HuH-7 (cell line): ENCODE data around the gene SCRT2.
A peak's percentile ranks its signal among the peaks of the same experiment; 100 is the strongest.
"Not testable (repeated sequence)": the region's sequence is repeated elsewhere in the genome, so short reads cannot be mapped to it uniquely, and the experiment has no call there.

Experiments used
- DNase-seq: peaks from one replicate; pipeline ENCODE4 v3.0.0; 2011; ENCODE audit warnings: low spot score

The SCRT2 gene

DNA sequence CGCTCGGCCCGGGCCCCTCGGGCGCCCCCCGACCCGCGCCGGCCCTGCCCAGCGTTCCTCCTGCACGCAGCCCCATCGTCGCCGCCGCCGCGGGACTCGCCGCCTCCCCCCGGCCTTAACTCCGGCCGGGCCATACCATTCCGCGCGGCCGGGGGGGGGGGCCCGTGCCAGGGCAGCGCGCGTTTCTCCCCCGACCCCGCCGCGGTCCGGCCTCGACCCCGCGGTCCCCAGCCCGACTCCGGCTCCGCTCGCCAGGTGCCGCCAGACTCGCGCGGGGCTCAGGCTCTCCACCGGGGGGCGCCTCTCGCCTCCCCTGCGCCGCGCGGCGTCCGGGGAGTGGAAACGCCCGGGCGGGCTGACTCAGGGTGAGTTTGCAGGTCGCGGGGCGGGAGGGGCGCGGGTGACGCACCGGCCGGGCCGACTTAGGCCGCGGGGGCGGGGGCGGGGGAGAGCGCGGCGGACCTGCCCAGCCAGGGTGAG, 22.5 kb downstream of the SCRT2 start, which contains the start of gene SRXN1:
SRXN1 (minus strand) TSS at position 91 of the 480 bp plus-strand sequence; CDS start at position 76, 15 bp downstream.
- DNase-seq: peak; percentile 94

DNA sequence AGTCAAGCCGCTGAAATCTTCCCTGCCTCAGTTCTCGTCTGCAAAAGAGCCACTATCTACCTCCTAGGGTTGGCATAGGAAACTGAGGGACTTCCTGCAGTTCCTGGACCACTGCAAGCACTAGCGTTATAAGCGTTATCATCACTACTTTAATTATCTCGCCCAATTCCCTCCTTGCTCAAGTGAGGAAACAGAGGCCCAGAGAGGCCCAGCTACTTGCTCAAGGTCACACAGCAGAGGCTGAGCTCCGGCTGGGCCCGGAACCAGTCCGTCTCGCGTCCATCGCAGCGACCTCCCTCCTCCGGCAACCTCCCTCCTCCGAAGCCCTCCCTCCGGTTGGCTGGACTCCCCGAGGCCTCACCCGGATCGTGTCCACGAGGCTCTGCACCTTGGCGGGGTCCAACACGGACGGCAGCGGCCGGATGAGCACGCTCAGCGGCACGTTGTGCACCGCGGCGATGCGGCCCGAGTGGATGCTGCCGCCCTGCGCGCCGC, 22.9 kb downstream of the SCRT2 start:
- no peak for DNase-seq

DNA sequence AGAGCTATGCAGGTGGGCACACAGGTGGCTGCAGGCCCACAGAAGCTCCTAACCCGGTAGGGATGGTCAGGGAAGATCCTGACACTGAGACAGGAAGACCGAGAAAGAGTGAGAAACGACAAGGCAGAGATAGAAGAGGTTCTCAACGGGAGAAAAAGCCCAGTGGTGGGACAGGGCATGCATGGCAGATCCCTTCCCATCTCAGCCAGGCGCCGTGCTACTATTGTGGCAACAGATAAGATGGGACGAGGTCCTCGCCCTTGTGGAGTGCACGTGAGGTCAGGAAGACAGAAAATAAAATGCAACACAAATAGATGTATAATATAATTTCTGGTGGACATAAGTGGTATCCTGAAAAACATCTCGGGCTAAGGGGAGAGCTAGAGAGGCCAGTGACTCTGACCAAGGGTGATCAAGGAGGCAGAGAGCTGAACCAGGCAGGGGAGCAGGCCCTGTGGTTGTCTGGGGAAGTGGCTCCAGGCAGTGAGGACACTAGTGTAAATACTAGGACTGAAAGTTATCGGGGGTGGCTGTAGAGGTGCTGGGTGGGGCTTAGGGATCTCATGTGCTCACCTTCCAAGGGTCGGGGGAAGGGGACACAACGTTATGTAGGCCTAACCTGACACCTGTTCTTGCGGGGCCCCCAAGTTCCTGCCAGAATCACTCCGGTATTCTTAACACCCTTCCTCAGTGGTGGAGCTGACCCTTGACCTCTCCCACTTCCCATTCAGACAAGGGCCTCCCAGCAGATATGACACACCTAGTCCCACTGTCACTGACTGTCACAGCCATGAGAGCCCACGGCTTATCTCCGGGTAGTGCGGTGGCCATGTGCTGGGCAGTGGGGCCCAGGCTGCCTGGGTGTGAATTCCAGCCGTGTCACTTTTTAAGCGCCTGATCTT, 23.6 kb downstream of the SCRT2 start:
- peak; percentile 54 for DNase-seq

DNA sequence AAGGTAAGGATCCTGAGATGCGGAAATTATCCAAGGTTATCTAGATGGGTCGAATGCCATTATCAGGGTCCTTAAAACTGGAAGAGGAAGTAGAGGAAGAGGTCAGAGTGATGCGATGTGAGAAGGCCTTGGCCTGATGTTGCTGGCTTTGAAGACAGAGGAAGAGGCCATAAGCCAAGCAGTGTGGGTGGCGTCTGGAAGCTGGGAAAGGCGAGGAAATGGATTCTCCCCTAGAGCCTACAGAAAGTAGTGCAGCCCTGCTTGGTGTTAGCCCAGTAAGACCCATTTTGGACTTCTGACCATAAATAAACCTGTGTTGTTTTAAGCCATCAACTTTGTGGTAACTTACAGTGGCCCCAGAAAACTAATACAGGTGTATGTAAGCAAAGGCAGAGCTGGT, 24.6 kb downstream of the SCRT2 start:
- DNase-seq: no peak

DNA sequence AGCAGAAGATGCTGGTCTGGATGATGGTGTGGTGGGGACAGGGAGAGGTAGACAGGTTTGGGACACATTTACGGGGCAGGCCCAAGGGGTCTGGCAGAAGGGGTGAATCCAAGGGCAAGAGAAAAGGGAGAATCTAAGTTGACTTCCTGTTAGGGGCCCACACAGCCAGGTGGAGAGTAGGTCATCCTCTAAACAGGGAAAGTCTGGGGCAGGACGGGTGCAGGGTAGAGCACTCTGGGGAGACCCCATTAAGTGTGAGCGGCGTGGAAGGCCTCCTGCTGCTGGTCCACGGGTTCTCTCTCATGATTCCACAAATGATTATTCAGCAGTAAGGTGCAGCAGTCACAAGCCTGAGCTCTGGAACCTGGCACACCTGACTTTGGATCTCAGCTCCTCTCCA, 25.3 kb downstream of the SCRT2 start:
- no peak for DNase-seq

DNA sequence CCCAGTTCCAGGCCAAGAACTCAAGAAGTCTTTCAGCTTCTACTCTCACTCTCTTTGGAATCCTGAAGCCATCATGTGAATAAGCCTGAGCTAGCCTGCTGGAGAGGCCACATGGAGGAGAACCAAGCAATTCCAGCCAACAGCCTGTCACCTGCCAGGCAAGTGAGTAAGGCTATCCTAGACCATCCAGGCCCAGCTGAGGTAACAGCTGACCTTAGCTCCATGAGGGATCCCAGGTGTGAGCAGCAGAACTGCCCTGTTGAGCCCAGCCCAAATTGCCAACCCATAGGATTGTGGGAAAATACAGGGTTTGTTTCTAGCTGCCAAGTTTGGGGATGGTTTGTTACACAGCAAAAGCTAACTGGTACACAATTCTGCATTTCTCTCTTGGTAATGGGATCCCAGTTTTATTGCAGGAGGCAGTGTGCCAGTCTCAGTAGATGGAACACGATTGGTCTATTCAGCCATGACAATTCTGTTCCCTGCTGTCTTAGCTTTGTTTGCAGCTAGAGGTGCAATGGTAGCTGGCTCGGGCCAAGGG, 28.1 kb downstream of the SCRT2 start:
- DNase-seq: no peak

DNA sequence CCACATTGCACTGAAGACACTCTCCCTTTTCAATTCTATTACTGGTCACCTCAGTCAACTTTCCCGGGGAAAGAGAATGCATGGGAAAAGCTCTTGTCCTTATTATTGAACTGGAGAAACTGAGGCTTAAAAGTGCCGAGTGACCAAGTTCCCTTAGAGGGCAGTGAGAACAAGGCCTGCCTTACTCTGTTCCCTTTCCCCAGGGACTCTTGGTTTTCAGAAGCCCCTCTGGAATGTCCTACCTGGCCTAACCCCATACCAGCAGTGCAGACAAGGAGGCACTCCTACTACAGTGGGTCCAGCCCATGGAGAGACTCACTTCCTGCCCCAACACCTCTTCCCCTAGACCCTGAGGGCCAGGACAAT, 28.8 kb downstream of the SCRT2 start:
- no peak for DNase-seq

DNA sequence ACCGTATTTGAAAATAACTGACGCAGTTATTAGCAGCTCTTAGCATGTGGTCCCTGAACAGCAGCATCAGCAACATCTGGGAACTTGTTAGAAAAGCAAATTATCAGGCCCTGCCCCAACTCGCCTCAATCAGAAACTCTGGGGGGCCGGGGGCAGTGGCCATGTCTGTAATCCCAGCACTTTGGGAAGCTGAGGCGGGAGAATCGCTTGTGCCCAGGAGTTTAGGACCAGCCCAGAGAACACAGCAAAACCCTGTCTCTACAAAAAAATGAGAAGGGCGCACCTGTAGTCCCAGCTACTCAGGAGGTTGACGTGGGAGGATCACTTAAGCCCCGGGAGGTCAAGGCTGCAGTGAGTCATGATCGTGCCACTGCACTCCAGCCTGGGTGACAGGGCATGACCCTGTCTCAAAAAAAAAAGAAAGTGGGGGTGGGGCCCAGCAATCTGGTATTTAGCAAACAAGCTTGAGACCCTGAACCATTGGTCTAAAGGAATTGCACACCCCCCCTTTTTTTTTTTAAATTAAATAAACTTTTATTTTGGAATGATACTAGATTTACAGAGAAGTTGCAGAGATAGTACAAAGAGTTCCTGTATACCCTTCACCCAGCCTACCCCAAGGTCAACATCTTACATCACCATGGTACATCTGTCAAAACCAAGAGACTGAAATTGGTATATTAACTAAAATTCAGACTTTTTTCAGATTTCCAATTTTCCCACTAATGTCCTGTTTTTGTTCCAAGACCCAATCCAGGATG, 29.3 kb downstream of the SCRT2 start:
- no peak for DNase-seq

DNA sequence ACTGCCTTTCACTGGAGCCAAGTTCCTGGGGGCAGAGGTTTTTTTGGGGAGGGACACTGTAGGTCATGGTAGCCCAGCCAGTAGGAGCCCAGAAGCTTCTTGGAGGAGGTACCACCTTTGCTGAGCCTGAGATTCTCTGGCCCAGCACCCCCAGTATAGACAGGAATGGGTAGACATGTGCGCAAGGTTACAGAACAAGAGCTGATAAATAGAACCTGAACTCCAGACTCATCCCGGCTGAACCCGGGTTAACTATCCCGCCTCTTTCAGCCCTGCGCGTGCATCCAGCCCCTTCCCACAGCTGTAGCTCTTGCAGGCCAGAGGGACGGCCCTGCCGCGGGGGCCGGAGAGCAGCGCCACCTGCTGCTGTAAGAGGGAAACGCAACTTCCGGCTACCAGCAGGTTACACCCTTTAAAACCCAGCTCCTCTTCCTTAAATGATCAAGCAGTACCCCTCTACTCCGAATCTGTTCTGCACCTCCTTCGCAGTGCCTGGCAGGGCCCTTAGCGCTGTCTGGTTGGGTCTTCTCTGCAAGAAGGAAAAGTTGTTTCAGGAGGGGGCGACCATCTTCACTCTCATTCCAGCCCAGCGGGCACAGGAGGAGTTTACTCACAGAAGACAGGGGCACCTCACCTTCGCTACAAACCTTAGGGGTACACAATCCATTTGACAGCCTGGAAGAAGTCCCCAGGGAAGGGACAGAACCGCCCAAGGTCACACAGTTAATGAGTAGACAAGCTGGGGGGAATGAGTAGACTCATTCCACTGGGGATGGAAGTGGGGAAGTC, 30.1 kb downstream of the SCRT2 start:
- DNase-seq: peak; percentile 95

DNA sequence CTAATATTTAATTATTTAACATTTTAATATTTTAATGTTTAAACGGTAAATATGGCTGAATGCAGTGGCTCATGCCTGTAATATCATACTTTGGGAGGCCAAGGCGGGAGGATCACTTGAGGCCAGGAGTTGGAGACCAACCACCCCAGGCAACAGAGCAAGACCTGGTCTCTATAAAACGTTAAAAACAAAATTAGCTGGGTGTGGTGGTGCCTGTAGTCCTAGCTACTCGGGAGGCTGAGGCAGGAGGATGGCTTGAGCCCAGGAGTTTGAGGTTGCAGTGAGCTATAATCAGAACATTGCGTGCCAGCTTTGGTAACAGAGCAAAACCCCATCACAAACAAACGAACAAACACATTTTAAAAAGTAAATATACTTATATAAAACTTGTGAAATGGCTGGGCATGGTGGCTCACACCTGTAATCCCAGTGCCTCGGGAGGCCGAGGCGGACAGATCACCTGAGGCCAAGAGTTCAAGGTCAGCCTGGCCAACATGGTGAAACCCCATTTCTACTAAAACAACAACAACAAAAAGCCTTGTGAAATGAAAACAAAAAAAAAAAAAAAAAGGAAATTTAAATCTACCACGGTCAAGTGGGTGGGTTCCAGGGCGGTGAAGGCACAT, 30.8 kb downstream of the SCRT2 start:
- no peak for DNase-seq

DNA sequence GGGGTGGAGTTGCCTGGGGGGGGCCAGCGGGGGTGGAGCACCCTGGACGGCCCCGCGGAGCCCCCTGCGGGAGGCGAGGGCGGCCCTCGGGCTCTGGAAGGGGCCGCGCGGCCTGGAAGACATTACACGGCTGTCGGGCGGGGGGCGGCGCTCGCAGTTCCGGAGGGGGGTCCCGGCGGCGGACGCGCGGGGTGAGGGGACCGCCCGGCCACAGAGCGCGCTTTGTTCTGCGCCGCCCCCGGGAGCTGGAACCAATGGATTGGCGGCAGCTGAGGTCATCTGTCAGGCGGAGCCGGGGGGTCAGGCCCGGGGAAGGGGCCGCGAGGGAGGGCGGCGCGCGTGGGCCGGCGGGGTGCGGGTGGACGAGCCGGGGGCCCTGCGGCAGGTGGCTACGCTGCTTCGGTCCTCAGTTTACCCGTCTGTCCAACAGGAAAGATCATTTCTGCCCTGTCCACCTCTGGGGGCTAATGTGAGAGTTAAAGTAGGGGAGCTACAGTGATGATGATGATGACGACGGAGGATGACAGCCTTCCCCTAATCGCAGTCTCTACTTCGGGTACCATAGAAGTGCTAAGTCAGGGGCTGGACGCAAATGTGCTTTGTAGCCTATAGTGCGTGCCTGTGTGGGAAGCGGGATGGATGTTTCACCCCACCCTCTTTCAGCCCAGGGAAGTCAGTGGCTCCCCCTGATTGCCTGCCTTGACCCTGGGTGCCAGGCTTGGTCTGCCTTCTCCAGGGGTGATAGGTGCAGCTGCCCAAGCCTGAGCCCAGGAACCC, 33.0 kb downstream of the SCRT2 start:
- no peak for DNase-seq

DNA sequence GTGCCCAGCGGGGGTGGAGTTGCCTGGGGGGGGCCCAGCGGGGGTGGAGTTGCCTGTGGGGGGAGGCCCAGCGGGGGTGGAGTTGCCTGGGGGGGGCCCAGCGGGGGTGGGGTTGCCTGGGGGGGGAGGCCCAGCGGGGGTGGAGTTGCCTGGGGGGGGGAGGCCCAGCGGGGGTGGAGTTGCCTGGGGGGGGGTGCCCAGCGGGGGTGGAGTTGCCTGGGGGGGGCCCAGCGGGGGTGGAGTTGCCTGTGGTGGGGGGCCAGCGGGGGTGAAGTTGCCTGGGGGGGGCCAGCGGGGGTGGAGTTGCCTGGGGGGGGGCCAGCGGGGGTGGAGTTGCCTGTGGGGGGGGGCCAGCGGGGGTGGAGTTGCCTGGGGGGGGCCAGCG, 33.6 kb downstream of the SCRT2 start:
- not testable (repeated sequence) for DNase-seq

DNA sequence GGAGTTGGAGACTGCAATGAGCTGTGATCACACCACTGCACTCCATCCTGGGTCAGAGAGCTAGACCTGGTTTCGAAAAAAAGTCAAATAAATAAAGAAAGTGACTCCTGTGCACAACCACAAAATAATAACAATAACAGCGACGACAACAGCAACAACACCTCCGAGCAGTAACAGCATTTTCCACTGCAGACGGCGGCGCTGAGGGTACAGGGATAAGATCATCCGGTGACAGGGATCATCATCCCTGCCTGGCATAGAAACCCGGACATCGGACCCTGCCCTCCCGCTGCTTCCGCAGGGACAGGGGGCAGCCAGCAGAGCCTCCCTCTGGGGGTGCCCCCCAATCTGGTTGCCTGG, 34.1 kb downstream of the SCRT2 start:
- peak; percentile 90 for DNase-seq

DNA sequence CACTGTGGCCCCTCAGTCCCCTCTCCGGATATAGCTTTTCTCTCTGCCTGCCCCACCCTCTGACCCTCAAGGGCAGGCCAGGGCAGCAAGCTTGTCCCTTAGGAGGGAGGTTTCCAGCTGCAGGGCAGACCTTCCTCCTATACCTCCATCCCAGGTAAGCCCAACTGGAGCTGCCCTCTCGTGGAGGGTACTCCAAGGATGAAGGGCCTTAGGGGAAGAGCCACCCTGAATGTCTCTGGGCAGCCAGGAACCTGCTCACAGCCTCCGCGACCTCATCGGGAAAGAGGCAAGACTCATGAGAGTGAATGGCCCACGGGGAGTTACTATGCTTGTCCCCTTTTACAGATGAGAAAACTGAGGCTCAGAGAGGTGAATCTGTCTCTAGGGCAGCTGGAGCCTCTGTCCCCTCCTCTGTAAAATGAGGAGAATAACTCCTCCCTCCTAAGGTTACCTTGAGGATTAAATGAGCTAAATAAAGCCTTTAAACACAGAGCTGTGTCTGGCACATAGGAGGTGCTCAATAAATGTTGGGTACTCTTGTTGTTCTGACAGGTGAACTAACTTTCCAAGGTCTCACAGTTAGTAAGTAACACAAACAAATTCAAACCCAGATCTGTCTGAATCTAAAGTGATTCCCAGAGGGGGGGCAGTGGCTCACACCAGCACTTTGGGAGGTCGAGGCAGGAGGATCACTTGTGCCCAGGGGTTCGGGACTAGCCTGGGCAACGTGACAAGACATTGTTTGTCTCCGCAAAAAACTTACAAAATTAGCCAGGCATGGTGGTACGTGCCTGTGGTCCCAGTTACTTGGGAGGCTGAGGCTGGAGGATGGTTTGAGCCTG, 34.7 kb downstream of the SCRT2 start:
- no peak for DNase-seq

DNA sequence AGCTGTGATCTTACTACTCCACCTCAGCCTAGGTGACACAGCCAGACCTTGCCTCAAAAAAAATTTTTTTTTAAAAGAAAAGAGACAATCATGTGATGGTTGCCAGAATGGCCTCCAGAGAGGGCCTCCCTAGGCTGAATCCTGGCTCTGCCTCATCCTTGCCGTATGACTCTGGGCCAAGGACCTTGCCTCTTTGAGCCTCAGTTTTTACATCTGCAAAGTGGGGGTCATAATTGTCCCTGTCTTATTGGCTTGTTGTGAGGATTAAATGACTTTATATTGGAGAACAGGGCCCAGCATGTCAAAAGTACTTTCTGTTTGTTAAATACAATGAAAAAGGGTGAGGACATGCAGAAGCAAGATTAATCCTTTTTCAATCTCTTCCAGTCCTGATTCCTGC, 37.0 kb downstream of the SCRT2 start:
- no peak for DNase-seq

DNA sequence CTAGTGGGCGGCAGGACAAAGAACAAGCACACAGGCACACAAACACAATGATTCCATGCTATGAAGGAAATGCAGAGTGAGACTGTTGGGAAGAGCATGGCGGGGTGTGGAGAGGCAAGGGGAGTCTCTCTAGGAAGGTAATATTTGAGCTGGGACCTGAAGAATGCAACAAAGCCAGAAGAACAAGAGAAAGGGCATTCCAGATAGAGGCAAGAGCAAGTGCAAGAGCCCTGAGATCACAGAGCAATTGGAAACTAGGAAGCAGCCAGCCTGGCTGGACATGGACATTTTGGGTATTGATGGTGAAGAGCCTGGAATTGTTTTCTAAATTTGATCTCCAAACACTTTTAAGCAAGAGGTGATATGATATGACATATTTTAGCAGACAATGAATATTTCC, 38.0 kb downstream of the SCRT2 start:
- DNase-seq: no peak

DNA sequence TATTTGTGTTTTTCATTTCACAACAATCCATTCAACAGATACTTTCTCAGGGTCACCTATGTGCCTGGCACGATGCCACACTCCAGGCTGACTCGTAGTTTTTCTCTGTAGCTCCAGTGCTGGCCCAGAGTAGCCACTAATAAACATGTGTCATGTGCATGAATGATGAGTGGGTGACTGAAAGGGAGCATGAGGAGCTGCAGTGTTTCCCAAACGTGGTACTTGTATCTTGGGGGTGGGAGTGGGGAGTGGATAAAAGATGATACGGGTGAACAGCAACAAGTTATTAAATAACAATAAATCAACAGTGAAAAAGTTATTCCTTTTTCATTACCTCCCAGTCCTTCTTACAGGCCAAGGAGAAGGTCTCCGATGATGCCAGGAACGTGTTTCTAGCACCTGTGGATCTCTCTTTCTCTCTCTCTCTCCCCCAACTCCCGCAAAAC, 39.7 kb downstream of the SCRT2 start:
- no peak for DNase-seq

DNA sequence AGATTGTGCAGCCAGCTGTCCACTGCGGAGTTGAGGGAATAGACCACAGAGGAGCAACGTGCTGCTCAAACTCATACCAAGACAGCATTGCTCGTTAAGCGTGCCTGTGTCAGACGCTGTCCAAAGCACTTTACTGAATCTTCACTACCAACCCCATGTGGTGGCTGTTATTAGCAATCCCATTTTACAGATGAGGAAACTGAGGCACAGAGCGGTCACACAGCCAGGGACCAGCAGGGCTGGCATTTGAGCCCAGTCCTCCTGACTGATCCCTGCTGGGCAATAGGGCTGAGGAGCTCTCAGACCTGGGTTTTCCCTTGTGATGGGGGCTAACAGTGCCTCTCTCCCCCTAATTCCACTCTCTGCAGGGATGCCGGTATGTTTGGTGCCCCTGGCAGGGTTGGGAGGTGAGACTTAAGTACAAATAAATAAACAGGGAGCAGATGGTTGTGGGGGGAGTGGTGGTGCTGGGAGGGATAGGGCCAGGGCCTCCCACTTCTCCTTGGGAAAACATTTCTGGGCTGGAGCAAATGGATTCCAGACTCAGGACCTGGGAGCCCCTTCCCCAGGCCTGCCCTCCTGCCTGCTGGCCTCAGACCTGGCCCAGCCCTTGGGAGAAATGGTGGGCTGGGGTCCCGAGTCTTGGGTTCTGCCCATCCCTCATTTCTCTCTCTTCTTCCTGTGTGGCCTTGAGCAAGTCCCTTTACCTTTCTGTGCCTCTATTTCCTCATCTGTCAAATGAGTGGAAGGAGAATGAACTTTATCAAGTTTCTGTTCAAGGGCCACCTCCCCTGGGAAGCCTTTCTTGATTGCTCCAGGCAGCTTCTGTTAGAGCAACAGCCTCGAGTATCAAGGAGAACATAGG, 40.3 kb downstream of the SCRT2 start:
- DNase-seq: no peak
